K562 (cell line): ENCODE measurements around the gene HMG20B. TPM values are rescaled to one million over a fixed set of nuclear protein-coding genes. Genes with fewer than 3 reads are reported as not detected.

Experiments used
- ETV6 ChIP-seq, 3 experiments: fragments of 150-350 bp in 1 of 3; sonication (generic) in 1 of 3; formaldehyde crosslinking in 1 of 3; IDR thresholded peaks; 2 replicates each; pipeline versions ENCODE4 v1.6.1 to v1.8.0; 2014 to 2022; ENCODE audit warnings: borderline replicate concordance in 2 of 3, low read depth in 2 of 3, antibody characterized with exemption in 1 of 3, low read length in 1 of 3, mild to moderate bottlenecking in 1 of 3, missing genetic modification reagents in 1 of 3
- GTF2A2 ChIP-seq: IDR thresholded peaks from 2 replicates; pipeline ENCODE4 v1.6.1; 2016; ENCODE audit warnings: mild to moderate bottlenecking, missing genetic modification characterization, missing compliant biosample characterization
- IRF9 ChIP-seq: fragments of 450-650 bp; IDR thresholded peaks from 2 replicates; pipeline ENCODE4 v1.6.1; 2016; ENCODE audit warnings: missing biosample characterization, missing genetic modification characterization
- NCOA1 ChIP-seq: fragments of 450-650 bp; IDR thresholded peaks from 2 replicates; pipeline ENCODE4 v1.6.1; 2016; ENCODE audit warnings: low read depth
- NCOA4 ChIP-seq: fragments of 450-650 bp; IDR thresholded peaks from 2 replicates; pipeline ENCODE4 v1.6.1; 2018; ENCODE audit warnings: mild to moderate bottlenecking; ENCODE audit not compliant: partially characterized antibody
- SAP30 ChIP-seq: fragments of 200-600 bp; sonication (generic); IDR thresholded peaks from 2 replicates; pipeline ENCODE4 v1.6.1; 2012; ENCODE audit warnings: borderline replicate concordance, low read depth, mild to moderate bottlenecking, moderate library complexity, low read length, control low read depth, inconsistent platforms; ENCODE audit not compliant: insufficient read depth, poor library complexity, severe bottlenecking
- TEAD2 ChIP-seq: fragments of 450-650 bp; IDR thresholded peaks from 2 replicates; pipeline ENCODE4 v1.6.1; 2016; ENCODE audit warnings: missing genetic modification characterization, control low read depth, missing compliant biosample characterization
- TOE1 ChIP-seq, 2 experiments: fragments of 450-650 bp in 1 of 2; sonication (generic) in 1 of 2; formaldehyde crosslinking in 1 of 2; IDR thresholded peaks; 2 replicates each; pipeline versions ENCODE4 v1.7.1 to v1.8.0; 2016 to 2022; ENCODE audit warnings: borderline replicate concordance in 2 of 2, mild to moderate bottlenecking in 2 of 2, antibody characterized with exemption in 1 of 2, inconsistent platforms in 1 of 2, low read depth in 1 of 2, missing genetic modification reagents in 1 of 2, moderate library complexity in 1 of 2
- ZFP36 ChIP-seq: fragments of 150-350 bp; IDR thresholded peaks from 2 replicates; pipeline ENCODE4 v1.6.1; 2018; ENCODE audit warnings: low read length, low read depth; ENCODE audit not compliant: partially characterized antibody
- ZNF431 ChIP-seq: sonication (generic); formaldehyde crosslinking; IDR thresholded peaks from 2 replicates; pipeline ENCODE4 v1.8.0; 2022; ENCODE audit warnings: mild to moderate bottlenecking, missing genetic modification reagents
- polyA plus RNA-seq, 8 experiments: library from polyadenylated mRNA; depleted of rRNA in 4 of 8; stranded (reverse) in 5 of 8; unstranded in 3 of 8; fragments of >200 nt; fragmentation: Nextera tagmentation in 2 of 8; fragmentation: Illumina TruSeq in 1 of 8; extraction: Ambion mirVana in 2 of 8; extraction: Trizol in 1 of 8; gene quantifications; 2 replicates each; pipeline versions ENCODE4 v1.2.1 to v1.2.3, GENCODE V29; 2011 to 2014; ENCODE audit warnings: inconsistent platforms in 1 of 8, missing spikeins in 1 of 8
- total RNA-seq, 7 experiments: library from RNA; depleted of rRNA in 6 of 7; stranded (reverse); fragments of >200 nt in 6 of 7; fragmentation: Illumina TruSeq in 2 of 7; extraction: Trizol in 2 of 7; gene quantifications; 2 replicates each; pipeline versions ENCODE4 v1.2.1 to v1.2.3, GENCODE V29; 2011 to 2021; ENCODE audit warnings: low replicate concordance in 1 of 7
- TF ChIP-seq, protein P1 (sequence below), 2 experiments: fragments of 450-650 bp; formaldehyde crosslinking in 1 of 2; IDR thresholded peaks; 2 replicates each; pipeline versions ENCODE4 v1.4.0 to v1.6.1; 2014 to 2020; ENCODE audit warnings: mild to moderate bottlenecking in 2 of 2, borderline replicate concordance in 1 of 2, low read depth in 1 of 2
- TF ChIP-seq, protein P2 (sequence below): sonication (generic); formaldehyde crosslinking; IDR thresholded peaks from 2 replicates; pipeline ENCODE4 v1.5.0; 2020; ENCODE audit warnings: missing genetic modification reagents
- TF ChIP-seq, protein P3 (sequence below): fragments of 450-650 bp; IDR thresholded peaks from 2 replicates; pipeline ENCODE4 v1.7.1; 2018; ENCODE audit warnings: mild to moderate bottlenecking, low read depth; ENCODE audit not compliant: partially characterized antibody

HMG20B gene
- total and polyA plus RNA-seq, 9 of the 15 experiments (the other 6 are each of a cell fraction or from before 2014, with no cell fraction given): 0.35 to 172 (median 38.6) TPM

GRCh38 chr19:3556978-3557460 is 15.7 kb upstream of the HMG20B start (continued):
- no peak for TF ChIP-seq ETV6 (IDR thresholded peaks at IDR 0.05; ENCODE audit: borderline replicate concordance in 1 of 2, low read depth in 2 of 2, low read length in 1 of 2)
- TF ChIP-seq ETV6 (CRISPR knock-in tag; IDR thresholded peaks at IDR 0.05; ENCODE audit: borderline replicate concordance): no peak
- no peak for TF ChIP-seq NCOA4
- TF ChIP-seq ZFP36: peak; percentile 78
- TF ChIP-seq ZNF431 (CRISPR knock-in tag): 0 out of 2 replicates have a peak, but pooled peaks have one; percentile 54
- TF ChIP-seq, protein P1, sequence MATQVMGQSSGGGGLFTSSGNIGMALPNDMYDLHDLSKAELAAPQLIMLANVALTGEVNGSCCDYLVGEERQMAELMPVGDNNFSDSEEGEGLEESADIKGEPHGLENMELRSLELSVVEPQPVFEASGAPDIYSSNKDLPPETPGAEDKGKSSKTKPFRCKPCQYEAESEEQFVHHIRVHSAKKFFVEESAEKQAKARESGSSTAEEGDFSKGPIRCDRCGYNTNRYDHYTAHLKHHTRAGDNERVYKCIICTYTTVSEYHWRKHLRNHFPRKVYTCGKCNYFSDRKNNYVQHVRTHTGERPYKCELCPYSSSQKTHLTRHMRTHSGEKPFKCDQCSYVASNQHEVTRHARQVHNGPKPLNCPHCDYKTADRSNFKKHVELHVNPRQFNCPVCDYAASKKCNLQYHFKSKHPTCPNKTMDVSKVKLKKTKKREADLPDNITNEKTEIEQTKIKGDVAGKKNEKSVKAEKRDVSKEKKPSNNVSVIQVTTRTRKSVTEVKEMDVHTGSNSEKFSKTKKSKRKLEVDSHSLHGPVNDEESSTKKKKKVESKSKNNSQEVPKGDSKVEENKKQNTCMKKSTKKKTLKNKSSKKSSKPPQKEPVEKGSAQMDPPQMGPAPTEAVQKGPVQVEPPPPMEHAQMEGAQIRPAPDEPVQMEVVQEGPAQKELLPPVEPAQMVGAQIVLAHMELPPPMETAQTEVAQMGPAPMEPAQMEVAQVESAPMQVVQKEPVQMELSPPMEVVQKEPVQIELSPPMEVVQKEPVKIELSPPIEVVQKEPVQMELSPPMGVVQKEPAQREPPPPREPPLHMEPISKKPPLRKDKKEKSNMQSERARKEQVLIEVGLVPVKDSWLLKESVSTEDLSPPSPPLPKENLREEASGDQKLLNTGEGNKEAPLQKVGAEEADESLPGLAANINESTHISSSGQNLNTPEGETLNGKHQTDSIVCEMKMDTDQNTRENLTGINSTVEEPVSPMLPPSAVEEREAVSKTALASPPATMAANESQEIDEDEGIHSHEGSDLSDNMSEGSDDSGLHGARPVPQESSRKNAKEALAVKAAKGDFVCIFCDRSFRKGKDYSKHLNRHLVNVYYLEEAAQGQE (IDR thresholded peaks at IDR 0.05; ENCODE audit: borderline replicate concordance): peak; percentile 45
- TF ChIP-seq, protein P1 (CRISPR knock-in tag; IDR thresholded peaks at IDR 0.05; ENCODE audit: low read depth): no peak
- TF ChIP-seq, protein P2, sequence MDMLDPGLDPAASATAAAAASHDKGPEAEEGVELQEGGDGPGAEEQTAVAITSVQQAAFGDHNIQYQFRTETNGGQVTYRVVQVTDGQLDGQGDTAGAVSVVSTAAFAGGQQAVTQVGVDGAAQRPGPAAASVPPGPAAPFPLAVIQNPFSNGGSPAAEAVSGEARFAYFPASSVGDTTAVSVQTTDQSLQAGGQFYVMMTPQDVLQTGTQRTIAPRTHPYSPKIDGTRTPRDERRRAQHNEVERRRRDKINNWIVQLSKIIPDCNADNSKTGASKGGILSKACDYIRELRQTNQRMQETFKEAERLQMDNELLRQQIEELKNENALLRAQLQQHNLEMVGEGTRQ (CRISPR knock-in tag): no peak
- TF ChIP-seq SAP30: no peak
- no peak for TF ChIP-seq GTF2A2 (tag)
- no peak for TF ChIP-seq IRF9 (tag)
- TF ChIP-seq, protein P3, sequence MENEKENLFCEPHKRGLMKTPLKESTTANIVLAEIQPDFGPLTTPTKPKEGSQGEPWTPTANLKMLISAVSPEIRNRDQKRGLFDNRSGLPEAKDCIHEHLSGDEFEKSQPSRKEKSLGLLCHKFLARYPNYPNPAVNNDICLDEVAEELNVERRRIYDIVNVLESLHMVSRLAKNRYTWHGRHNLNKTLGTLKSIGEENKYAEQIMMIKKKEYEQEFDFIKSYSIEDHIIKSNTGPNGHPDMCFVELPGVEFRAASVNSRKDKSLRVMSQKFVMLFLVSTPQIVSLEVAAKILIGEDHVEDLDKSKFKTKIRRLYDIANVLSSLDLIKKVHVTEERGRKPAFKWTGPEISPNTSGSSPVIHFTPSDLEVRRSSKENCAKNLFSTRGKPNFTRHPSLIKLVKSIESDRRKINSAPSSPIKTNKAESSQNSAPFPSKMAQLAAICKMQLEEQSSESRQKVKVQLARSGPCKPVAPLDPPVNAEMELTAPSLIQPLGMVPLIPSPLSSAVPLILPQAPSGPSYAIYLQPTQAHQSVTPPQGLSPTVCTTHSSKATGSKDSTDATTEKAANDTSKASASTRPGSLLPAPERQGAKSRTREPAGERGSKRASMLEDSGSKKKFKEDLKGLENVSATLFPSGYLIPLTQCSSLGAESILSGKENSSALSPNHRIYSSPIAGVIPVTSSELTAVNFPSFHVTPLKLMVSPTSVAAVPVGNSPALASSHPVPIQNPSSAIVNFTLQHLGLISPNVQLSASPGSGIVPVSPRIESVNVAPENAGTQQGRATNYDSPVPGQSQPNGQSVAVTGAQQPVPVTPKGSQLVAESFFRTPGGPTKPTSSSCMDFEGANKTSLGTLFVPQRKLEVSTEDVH: no peak
- TF ChIP-seq TOE1 (IDR thresholded peaks at IDR 0.05; ENCODE audit: borderline replicate concordance): no peak
- TF ChIP-seq TOE1 (CRISPR knock-in tag; IDR thresholded peaks at IDR 0.05; ENCODE audit: borderline replicate concordance, low read depth): no peak
- TF ChIP-seq NCOA1: no peak
- no peak for TF ChIP-seq TEAD2
